ENCODE results near the gene ARMCX4.
"Not testable (repeated sequence)": the region's sequence is repeated elsewhere in the genome, so short reads cannot be mapped to it uniquely, and the experiment has no call there.

Gene ARMCX4

GRCh38 chrX:101485212-101485949 lies at the start of gene ARMCX4:
Gene ARMCX4 (plus strand): TSS chrX:101485456. CDS start chrX:101488590, 3,134 bp downstream.
- peak; percentile 15 for DNase-seq

GRCh38 chrX:101442085-101442484 lies 43.2 kb upstream of the ARMCX4 start:
- DNase-seq: no peak

GRCh38 chrX:101449279-101449678 lies 36.0 kb upstream of the ARMCX4 start:
- DNase-seq: no peak

- no peak for DNase-seq
These were observed 35.2 kb upstream of the ARMCX4 start for GRCh38 chrX:101450085-101450484.

DNA sequence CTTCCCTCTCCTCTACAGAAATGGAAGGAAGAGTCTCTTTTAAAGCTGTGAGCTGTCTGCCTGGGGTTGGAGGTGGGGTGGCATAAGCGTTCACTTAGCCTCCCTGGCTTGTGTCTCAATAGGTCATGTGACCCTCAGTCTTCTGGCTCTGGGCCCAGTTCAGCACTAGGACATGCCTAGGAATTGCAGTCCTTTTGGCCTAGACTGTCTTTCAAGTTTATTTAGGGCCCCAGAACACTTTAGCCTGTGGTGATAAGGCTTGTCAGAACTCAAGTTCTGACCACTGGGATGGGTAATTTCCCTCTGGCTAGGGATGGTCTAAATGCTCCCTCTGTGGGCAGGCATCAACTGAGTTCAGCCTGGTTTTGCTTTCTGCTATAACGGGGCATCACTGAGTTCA lies 34.3 kb upstream of the ARMCX4 start:
- no peak for DNase-seq

DNA sequence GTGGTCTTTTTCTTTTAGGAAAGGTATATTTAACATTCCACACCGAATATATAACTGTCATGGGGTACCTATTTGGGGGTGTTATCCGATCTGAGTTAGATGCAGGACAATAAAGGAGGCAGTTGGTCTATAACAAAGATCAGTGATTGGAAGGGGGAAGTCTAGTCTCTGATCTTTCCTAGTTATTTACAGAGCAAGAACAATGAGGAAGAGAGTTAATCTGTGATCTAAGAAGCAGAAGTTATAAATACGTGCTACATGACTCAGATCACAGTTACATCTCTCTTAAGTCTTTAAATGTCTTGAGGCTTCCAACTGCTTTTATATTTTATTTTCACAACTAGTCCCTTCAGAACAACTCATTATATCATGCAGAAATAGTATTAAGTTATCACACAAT lies 33.2 kb upstream of the ARMCX4 start:
- DNase-seq: no peak

GRCh38 chrX:101460669-101461068 lies 24.6 kb upstream of the ARMCX4 start:
- DNase-seq: no peak

DNA sequence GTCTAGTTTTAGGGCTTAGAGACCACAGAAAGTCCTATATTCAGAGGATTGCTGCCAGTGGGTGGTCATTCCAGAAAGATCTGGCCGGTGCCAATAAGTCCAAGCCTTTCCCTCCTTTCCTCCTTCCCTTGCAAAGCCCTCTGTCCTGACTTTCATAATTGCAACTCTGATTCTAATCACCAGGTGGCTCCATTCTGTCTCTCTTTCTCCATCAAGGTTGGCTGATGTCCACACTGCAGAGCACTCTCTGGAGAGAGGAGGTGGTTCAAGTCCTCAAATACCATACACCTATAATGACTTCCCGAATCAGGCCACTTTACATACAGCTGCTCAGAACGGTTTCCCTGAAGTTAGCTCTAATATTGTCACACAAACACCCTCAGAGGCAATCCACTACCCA lies 22.4 kb upstream of the ARMCX4 start:
- DNase-seq: no peak

GRCh38 chrX:101478366-101478765 lies 6.9 kb upstream of the ARMCX4 start:
- no peak for DNase-seq

DNA sequence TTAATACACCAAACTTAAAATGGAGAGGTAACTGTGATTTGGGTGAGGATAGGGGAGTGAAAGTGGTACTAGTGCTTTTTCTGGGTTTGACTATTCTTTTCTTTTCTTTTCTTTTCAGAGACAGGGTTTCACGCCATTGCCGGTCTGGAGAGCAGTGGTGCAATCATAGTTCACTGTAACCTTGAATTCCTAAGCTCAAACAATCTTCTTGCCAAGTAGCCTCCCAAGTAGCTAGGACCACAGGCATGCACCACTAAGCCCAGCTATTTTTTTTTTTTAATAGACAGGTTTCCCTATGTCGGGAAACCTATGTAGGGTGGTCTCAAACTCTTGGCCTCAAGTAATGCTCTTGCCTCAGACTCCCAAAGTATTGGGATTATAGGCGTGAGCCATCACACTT lies 3.0 kb upstream of the ARMCX4 start:
- DNase-seq: no peak

DNA sequence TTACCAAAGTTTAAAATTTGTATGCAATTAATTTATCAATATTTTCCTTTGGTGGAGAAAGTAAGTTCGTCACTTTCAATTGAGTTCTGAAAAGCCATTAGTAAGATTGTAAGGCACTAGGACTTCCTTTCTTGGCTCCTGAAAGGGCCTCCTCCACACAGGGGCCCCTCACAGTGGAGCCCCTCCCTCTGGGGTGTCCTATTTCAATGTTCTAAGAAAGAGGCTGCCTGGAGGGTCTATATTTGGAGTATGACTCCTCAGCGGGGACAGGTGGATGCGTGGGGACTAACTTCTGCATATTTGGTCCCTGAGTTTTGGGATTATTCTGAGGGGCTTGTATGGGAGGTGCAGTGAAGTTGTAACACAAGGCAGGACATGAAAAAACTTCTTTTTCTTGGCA lies 1.6 kb upstream of the ARMCX4 start:
- DNase-seq: no peak

DNA sequence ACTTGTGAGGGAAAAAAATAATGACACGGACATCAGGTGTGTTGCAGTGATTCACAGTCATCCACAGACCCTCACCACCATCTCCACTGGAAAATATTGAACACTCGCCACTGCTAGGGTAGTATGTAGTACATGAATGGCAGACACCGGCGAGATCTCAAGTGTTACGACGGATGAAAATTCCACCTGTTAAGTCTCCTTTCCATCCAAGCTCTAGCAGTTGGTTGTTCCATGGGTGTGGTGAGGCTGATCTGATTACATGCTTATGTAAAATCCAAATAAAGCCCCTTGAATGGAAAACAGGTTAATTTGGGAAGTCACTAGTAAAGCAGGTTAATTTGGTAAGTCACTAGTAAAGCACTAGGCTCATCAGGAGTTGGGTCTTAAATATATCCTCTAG lies 1.1 kb upstream of the ARMCX4 start:
- no peak for DNase-seq

- DNase-seq: no peak
These were observed 3.5 kb downstream of the ARMCX4 start for GRCh38 chrX:101488796-101489195.

GRCh38 chrX:101491943-101492342 lies 6.7 kb downstream of the ARMCX4 start:
- no peak for DNase-seq

DNA sequence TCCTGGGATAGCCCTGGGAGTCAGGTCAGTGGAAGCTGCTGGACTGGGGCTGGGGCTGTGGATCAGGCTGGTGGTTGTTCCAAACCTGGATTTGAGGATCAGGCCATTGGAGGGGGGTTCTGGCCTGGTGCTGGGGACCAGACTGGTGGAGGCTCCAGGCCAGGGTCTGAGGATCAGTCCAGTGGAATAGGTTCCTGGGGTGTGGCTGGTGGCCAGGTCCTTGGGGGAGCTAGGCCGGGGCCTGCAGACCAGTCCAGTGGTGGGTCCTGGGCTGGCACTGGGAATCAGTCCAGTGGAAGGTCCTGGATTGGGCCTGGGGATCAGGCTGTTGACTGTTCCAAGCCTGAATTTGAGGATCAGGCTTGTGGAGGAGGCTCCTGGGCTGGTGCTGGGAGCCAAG lies 8.0 kb downstream of the ARMCX4 start:
- no peak for DNase-seq

DNA sequence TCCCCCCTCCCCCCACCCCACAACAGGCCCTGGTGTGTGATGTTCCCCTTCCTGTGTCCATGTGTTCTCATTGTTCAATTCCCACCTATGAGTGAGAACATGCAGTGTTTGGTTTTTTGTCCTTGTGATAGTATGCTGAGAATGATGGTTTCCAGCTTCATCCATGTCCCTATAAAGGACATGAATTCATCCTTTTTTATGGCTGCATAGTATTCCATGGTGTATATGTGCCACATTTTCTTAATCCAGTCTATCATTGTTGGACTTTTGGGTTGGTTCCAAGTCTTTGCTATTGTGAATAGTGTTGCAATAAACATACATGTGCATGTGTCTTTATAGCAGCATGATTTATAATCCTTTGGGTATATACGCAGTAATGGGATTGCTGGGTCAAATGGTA lies 17.7 kb downstream of the ARMCX4 start:
- not testable (repeated sequence) for DNase-seq

- DNase-seq: no peak
These were observed 22.1 kb downstream of the ARMCX4 start for GRCh38 chrX:101507372-101507771.

GRCh38 chrX:101507986-101508385 lies 22.7 kb downstream of the ARMCX4 start:
- DNase-seq: no peak

DNA sequence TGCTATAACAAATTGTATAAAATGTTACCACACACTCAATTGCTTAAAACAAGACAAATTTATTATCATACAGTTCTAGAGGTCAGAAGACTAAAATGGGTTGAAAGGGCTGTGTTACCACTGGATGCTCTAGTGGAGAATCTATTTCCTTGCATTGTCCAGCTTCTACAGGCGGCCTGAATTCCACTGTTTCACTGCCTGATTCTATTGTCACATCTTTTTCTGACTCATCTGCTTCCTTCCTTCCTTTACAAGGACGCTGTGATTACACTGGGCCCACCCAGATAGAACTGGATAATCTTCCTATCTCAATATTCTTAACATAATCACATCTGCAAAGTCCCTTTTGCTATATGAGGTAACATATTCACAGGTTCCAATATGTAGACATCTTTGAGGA lies 45.7 kb downstream of the ARMCX4 start:
- no peak for DNase-seq

Measured in T1000 (cell line).